GM12892 (cell line): ENCODE results near the gene SAP25.
A peak's percentile ranks its signal among the peaks of the same experiment; 100 is the strongest.
"Not testable (repeated sequence)": the region's sequence is repeated elsewhere in the genome, so short reads cannot be mapped to it uniquely, and the experiment has no call there.

Experiments used
- DNase-seq: peaks from one replicate; pipeline ENCODE4 v3.0.0; 2011; ENCODE audit not compliant: insufficient read length
- FAIRE-seq: peaks from 2 replicates; lab custom pipeline; 2011; peaks lifted over from hg19 to GRCh38; lab: Jason Lieb, UNC
- POLR2A ChIP-seq: IDR thresholded peaks from 2 replicates; pipeline ENCODE4 v1.6.1; 2011; ENCODE audit warnings: low read depth, low read length, control low read depth
- POLR2AphosphoS5 ChIP-seq: IDR thresholded peaks from 2 replicates; pipeline ENCODE4 v1.6.1; 2011; ENCODE audit warnings: low read depth, low read length, control low read depth
- TAF1 ChIP-seq: IDR thresholded peaks from 2 replicates; pipeline ENCODE4 v1.6.1; 2011; ENCODE audit warnings: low read depth, mild to moderate bottlenecking, control low read depth, low read length, borderline replicate concordance

The SAP25 gene

GRCh38 chr7:100571829-100572116 is 1.9 kb downstream of the SAP25 start:
- FAIRE-seq (no peak), DNase-seq (no peak)
- TF ChIP-seq TAF1 (no peak), POLR2A (no peak), POLR2AphosphoS5 (no peak)

- DNase-seq = no peak
- TF ChIP-seq POLR2A (no peak), POLR2AphosphoS5 (0 out of 2 replicates have a peak, but pooled peaks have one; percentile 17)
- no peak for FAIRE-seq
Observed at GRCh38 chr7:100570954-100571828, 2.5 kb downstream of the SAP25 start.

GRCh38 chr7:100568896-100569844 is 4.5 kb downstream of the SAP25 start:
- FAIRE-seq = no peak
- TF ChIP-seq POLR2A (no peak), POLR2AphosphoS5 (no peak), TAF1 (no peak)
- DNase-seq = peak; percentile 47

GRCh38 chr7:100568176-100568895 is 5.4 kb downstream of the SAP25 start:
- DNase-seq (no peak), FAIRE-seq (no peak)
- TF ChIP-seq TAF1 = no peak
- TF ChIP-seq POLR2AphosphoS5 = no peak
- no peak for TF ChIP-seq POLR2A

- TF ChIP-seq POLR2AphosphoS5 (no peak), POLR2A (0 out of 2 replicates have a peak, but pooled peaks have one; percentile 0)
- DNase-seq (no peak), FAIRE-seq (peak; percentile 62)
Observed at GRCh38 chr7:100567751-100568175, 5.9 kb downstream of the SAP25 start.

- DNase-seq = no peak
- TF ChIP-seq POLR2A = peak; percentile 39; the same call in 1 of the 2 replicates
- no peak for TF ChIP-seq TAF1
- FAIRE-seq = no peak
Observed at GRCh38 chr7:100567031-100567730, 6.5 kb downstream of the SAP25 start.

GRCh38 chr7:100566018-100566531 is 7.6 kb downstream of the SAP25 start:
- TF ChIP-seq TAF1 = no peak
- TF ChIP-seq POLR2A = no peak
- no peak for TF ChIP-seq POLR2AphosphoS5
- no peak for FAIRE-seq
- DNase-seq = no peak

GRCh38 chr7:100565133-100565571 is 8.5 kb downstream of the SAP25 start:
- TF ChIP-seq TAF1 (no peak), POLR2A (no peak), POLR2AphosphoS5 (no peak)
- FAIRE-seq = no peak
- DNase-seq = no peak

- DNase-seq, FAIRE-seq: not testable (repeated sequence)
Observed at GRCh38 chr7:100564405-100564804, 9.3 kb downstream of the SAP25 start.

GRCh38 chr7:100563809-100564400 is 9.8 kb downstream of the SAP25 start:
- FAIRE-seq (peak; percentile 68), DNase-seq (peak; percentile 83)
- TF ChIP-seq POLR2A = no peak
